Activated CD8-positive, alpha-beta memory T cell treated with anti-CD3 and anti-CD28 coated beads for 24 hours (primary cell): ENCODE results near the gene METTL8.
"Not testable (repeated sequence)": the region's sequence is repeated elsewhere in the genome, so short reads cannot be mapped to it uniquely, and the experiment has no call there.

Experiments
- DNase-seq: peaks from one replicate; pipeline ENCODE4 v3.0.0-alpha.2; 2020

METTL8 gene

DNA sequence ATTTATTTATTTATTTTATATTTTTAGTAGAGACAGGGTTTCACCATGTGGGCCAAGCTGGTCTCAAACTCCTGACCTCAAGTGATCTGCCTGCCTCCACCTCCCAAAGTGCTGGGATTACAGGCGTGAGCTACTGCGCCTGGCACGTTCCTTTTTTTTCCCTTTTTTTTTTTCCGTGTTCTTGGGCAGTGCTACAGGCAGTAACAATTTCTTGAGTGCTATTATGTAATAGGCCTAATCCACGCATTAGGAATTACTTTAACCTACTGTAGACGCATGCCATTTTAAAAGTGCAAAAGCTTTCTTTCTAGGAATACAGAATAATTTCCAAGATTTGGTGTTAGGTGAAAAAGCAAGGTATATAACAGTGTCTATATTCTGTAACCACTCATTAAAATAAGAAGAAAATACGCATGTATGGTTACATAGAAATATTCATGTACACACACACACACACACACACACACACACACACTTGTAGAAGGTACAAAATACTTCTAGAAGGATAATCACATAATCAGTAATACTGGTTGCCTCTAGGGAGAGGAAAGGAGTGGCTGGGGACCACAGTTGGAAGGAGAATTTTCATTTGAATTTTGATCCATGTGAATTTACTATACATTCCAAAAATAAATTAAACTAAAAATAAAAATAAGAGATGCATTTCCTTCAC is 92.3 kb downstream of the METTL8 start:
- no peak for DNase-seq

GRCh38 chr2:171334946-171335345 is 98.8 kb downstream of the METTL8 start:
- no peak for DNase-seq

DNA sequence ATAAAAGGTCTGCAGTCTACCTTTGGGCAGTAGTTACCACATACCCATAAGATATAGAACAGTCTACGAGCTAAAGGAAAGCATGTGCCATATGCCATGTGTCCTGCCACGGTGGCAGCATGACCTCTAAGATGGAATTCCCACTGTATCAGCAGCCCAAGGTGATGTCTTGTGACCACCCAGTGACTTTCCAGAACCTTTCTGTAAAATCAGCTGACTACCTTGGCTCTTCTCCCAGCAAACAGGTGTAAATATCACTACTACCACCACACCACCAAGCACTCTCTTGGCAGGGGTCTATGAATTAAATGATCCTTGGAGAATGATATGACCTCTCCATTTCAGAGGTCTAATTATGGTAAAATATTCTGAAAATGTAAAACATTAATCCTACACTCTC is 99.6 kb downstream of the METTL8 start:
- no peak for DNase-seq

DNA sequence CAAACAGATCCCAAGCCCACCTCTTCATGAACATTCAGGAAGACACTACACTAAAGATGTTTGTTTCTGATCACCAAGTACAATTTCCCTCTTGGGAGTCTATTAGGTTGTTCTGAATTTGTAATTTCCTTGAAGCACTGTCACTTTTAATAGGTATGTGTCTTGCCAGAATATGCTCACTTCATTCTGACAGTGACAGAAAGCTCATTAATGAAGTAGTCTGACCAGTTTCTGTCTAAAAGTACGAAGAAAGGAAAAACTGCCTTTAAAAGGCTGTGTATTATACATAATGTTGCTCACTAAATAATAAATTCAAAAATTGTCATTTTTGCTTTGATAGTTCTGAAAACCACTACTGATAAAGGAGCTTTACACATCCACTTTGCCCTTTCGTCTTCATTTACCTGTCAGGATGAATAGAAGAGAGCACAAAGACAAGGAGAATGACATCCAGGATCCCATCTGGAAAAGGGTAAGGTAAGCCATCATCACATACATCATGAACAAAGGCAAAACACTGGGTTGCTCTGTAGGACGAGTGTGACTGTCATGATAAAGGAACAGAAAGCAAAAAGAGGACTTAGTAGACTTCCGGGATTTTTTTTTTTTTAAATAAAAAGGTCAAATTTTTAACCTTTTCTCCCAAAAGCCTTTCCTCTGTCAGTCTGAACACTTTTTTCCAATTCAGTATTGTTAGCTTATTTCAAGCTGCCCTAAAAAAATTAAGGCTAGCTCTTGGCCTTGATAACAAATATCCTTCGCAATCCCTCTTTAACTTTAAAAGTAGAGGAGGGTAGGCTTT is 103.4 kb downstream of the METTL8 start:
- no peak for DNase-seq

GRCh38 chr2:171327043-171327496 is 106.7 kb downstream of the METTL8 start:
- no peak for DNase-seq

DNA sequence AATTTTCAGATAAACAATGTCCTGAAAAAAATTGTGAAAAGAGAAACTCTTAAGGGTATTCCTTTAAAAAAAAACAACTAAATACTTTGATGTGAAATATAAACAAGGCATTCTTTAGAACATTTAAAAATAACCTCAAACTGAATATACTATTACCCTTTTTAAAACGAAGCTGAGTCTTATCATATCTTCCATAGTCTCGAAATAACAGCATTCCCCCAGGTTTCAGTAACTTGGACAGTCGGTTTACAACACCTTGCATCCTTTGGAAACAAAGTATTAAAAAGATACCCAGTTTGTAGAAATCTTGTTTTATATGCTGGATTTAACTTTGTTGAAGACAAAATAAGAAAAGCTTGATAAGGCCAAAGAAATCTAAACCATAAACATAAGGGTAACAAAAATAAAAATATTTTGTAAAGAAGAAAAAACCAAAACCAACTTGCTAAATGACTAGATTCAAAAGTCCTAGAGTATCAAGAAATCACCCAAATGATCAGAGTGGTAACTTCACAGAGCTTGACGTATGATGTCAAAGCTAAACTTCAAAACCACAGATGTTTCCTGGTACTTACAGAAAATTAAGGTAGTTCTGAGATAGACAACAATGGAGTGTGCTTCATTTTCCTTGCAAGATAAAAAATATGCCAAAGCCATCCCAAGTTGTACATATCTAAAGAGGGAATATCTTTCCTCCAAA is 107.8 kb downstream of the METTL8 start:
- no peak for DNase-seq

GRCh38 chr2:171323971-171324528 is 109.7 kb downstream of the METTL8 start:
- no peak for DNase-seq

DNA sequence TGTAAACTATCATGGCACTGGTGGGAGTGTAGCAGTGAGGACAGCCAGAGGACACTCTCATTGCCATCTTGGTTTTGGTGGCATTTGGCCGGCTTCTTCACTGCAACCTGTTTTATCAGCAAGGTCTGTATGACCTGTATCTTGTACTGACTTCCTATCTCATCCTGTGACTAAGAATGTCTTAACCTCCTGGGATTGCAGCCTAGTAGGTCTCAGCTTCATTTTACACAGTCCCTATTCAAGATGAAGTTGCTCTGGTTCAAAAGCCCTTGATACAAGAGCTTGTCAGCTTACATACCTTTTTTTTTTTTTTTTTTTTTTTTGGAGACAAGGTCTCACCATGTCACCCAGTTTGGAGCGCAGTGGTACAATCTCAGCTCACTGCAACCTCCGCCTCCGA is 110.9 kb downstream of the METTL8 start:
- DNase-seq = no peak

GRCh38 chr2:171320731-171321130 is 113.1 kb downstream of the METTL8 start:
- no peak for DNase-seq

DNA sequence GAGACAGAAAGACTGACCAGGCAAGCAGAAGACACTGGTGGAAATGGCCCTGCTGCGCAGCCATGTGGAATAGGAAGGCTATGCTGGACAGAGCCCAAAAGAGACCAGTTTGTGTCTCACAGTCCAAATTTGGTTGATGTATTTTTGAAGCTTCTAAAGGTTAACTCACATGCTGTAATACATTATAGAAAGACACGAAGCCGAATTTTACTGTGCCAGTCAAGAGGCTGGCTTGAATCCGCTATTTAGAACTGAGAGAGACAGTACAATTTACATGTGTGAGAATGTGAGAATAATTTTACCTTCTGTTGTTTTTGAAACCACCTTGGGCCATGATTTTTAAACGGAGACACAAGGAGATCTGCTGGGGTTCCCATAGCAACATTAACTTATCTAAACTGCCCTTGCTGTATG is 113.6 kb downstream of the METTL8 start:
- no peak for DNase-seq

DNA sequence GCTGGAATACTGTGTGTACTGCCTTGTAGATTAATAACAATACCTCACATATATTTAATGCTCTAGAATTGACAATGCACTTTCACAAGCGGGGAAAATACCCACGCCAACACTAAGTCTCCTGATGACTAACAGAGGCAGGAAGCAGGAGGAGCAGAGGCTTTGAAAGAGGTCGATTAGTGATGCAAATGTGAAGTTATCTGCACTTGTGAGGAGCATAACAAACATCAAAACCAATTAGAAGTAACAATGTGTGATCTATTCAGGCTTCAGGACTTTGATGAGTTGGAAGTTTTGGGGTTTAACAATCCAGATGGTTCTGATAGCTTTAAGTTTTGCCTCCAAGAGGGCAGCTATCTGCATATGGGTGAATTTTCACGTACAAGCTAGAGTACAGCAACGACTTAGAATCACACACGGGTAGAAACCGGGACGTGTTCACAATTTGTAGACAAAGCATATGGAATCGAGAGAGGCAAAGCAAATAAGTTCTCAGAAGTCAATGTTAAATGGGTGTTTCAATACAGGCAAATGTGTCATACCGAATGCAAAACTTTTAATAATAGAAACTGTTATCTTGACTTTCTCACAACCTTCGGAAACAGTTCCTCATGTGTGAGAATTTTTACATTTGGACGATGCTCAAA is 114.5 kb downstream of the METTL8 start:
- DNase-seq = peak; percentile 65

DNA sequence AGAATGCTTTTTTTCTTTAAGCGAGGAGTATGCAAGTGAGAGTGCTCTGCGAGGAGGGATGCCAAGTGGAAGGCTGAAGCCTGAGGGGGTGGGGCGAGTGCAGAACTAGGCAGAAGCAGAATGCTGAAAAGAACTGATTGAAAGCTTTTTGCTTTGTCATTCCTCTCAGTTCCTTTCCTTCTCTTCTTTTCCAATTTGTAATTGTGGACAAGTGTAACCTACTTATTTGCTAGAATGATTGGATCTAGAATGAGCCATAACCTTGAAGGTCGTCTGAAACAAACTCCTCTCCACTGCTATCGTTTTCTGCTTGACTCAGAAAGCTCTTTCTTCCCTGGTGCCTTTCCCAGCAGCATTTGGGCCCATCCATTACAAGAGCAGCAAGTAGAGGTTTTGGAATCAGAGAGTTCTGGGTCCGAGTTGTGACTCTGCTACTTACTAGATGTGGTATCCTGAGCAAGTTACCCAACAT is 115.3 kb downstream of the METTL8 start:
- DNase-seq = no peak

DNA sequence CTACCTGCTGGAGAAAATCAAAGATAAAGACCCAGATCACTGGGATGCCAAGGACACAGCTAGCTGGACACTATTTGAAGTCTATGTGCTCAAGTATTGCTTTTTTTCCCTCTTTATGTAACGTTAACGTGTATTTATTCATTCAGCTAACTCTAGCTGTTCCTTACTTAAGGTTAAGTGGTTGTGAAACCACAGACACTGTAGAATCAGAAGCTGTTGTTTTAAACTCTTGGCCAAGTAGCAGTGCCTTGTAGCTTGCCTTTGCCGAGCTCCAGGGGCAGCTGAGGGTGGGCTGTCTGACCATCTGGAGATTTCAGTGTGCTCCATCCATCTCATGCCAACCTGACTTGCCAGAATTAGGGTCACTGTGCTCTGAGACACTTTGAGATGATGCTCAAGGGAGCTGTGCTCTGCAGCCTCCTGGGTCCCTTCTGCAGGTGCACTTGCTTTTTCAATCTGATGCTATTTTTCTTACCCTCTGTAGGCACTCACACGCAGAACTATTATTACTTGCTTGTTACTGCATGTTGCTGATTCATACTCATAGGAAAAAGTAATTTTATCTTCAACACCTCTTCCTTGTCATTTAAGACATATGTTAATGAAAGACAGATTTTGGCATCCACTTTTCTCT is 116.2 kb downstream of the METTL8 start:
- peak; percentile 61 for DNase-seq

DNA sequence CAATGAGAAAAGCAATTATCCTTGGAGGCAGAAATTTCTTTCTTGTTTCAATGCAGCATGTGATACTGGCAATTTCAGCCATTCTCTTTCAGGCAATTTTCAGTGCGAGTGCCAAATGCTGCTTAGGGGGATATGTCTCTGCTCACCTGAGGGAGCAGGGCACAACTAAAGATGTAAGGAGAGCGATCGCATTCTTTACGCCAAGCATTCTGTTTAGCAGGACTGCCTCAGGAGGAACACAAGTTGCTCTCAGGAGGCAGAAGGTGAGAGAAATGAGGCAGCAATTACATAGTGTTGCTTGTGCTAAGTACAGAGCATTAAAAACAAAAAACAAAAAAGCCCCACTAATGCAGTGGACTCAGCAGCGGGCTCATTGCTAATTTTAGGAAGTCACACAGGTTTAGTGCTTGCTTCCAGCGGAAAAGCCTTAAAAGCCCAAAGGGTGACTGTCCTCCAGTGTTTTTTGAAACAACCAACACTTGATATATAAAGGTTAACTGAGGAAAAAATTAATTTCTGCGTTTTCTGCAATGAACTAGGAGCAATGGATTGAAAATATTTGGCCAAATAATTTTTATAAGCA is 116.9 kb downstream of the METTL8 start:
- DNase-seq = no peak

DNA sequence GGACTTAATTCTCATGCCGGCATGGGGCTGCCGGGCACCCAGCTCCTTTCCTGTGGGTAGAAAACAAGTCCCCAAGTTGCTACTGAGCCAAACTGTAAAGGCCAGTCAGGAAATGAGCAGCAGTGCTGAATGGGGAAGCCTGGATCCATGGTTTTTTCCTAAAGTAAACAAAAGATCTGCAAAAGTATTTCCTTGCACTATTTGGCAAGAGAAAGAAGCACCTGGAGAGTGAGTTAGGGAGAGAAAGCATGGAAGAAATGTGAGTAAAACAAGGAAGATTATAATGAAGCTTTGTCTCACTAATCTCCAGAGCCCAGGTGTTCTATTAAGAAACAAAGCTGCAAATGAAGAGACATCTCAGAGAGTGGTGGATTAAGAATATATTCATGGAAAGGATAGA is 117.6 kb downstream of the METTL8 start:
- no peak for DNase-seq

DNA sequence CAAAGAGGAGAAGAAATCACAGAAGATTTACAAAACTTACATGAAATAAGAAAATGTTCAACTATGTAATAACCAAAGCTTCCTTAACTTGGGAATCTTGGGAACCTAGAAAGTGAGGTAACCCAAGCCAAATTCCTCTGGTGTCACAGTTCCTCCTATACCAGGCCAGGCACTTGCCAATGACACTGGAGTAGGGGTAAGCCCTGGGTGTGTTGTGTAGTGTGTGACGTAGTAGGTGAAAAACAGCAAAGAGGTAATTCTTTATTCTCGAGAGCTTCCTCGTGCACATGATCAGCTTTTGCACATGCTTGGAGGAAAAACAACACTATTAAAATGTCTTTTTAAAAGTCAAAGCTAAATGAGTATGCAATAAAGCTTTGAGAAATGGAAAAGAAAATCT is 118.0 kb downstream of the METTL8 start:
- no peak for DNase-seq

DNA sequence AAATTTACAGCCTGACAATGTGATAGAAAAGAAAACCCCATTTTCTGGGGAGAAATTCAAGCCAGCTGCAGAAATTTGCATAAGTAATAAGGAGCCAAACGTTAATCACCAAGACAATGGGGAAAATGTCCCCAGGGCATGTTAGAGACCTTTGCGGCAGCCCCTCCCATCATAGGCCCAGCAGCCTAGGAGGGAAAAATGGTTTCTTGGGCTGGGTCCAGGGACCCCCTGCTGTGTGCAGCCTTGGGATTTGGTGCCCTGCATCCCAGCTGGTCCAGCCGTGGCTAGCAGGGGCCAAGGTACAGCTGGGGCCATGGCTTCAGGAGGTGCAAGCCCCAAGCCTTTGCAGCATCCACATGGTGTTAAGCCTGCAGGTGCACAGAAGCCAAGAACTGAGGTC is 121.6 kb downstream of the METTL8 start:
- not testable (repeated sequence) for DNase-seq

- DNase-seq = not testable (repeated sequence)
Observed at GRCh38 chr2:171311589-171311988, 122.2 kb downstream of the METTL8 start.

DNA sequence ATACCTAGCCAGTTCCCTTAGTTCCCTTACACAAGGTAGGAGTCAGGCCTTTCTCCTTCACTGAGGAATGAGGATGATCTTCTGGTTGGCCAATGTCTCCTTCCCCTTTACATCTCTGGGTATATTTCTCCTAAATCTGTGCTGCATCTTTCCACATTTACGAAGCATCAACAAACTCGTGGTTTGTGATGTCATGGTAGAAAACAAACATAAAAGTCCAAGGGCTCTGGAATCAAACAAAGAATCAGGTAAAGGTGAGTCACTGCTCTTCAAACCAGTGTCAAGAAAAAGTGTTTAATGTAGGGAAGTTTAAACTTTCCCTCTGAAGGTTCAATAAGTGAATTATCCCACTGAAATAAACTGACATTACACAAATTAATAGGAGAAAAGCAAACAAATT is 122.9 kb downstream of the METTL8 start:
- DNase-seq = no peak

GRCh38 chr2:171309455-171310286 is 124.1 kb downstream of the METTL8 start:
- DNase-seq = no peak
